ENCODE results near the gene SLC39A7.

DNA sequence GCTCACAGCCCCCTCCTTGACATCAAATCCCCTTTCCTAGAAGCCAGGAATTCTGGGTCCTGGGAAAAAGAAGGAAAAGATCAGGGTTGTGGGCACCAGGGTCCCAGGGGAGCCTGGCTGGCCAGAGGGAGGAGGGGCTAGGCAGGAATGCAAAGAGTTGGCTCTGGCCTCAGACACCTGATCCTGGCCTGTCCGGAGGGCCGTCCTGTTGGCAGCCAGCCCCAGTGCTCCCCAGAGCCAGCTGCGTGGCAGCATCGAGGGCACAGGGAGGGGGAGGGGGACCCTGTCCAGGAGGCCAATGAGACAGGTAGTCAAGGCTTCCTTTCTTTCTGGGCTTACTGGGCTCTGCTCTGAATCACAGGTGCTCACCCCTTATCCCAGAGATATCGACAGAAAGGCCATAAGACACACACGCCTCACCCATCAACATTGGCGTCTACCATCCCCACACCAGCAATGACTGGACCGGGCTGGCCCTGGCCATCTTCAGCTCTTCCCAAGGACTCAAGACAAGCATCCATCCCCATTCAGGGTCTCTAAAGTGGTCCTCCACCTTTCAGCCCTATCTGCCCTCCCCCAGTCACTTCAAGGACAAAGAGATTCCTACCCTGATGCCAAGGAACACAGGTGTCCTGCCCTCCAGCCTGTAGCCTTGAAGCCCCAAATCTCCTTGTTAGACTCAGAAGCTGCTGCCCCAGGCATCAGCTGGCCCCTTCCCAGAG lies 9.1 kb upstream of the SLC39A7 start:
- TF ChIP-seq YY1 (IDR thresholded peaks at IDR 0.05; ENCODE audit: insufficient read depth, insufficient read length) = no peak
- no peak for TF ChIP-seq SUZ12 (IDR thresholded peaks at IDR 0.05; ENCODE audit: extremely low read depth, insufficient read depth, insufficient read length)

Measured in NT2/D1 (cell line).